NCI-H2107 treated with DMSO at 0.1 percent for 48 hours (cell line): ENCODE results near the gene CENPB.

Source experiments
- DNase-seq: peaks from one replicate; lab custom pipeline; 2025; ENCODE audit not compliant: unreplicated experiment; lab: John Stamatoyannopoulos, UW

Gene CENPB

GRCh38 chr20:3767427-3768341 lies 18.9 kb downstream of the CENPB start, which contains the start of gene ADISSP:
Gene ADISSP (minus strand): TSS chr20:3767753. CDS start chr20:3760100, 7,653 bp downstream.
- peak; percentile 71 for DNase-seq

DNA sequence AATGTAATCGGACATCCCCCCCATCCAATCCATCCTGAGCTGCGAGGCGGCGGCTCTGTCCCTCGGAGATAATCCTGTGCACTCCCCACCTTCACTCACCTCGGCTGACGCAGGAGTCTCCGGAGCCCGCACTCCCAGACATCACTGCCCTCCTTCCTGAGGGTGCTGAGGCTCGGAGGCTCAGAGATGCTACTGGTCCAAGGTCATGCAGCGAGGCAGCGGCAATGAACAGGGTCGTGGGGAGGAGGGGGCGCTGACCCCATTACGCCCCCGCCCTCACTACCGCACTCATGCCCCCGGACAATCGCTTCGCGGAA lies 19.5 kb downstream of the CENPB start:
- no peak for DNase-seq

DNA sequence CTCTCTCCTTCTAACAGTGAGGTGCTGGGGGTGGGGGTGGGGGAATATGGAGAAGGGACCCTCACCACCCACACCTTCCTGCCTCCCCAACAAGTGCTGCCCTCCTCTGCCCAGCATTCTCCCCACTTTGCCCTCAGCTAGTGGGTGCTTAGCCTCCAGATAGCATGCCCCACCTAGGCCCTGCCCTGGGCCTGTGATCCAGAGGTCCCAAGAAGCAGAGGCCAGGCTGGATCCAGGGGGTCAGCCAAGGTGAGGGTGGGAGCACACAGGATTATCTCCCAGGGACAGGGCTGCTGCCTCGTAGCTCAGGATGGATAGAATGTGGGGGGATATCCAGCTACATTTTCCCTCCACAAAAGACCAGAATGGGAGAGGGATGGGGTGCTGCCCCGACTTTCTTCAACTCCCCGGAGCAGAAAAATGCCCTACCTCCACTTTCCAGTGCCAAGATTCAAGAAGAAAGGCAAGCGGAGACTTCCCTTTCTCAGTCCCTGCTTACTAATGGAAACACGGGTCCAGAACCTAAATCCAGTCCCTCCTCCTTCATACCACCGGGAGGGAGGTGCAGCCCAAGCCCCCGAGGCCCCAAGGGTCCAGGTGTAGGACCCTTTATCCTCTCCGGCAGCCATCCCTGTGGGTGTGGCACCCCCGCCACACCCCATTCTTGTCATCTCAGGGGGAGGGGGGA lies 20.0 kb downstream of the CENPB start:
- DNase-seq: no peak

DNA sequence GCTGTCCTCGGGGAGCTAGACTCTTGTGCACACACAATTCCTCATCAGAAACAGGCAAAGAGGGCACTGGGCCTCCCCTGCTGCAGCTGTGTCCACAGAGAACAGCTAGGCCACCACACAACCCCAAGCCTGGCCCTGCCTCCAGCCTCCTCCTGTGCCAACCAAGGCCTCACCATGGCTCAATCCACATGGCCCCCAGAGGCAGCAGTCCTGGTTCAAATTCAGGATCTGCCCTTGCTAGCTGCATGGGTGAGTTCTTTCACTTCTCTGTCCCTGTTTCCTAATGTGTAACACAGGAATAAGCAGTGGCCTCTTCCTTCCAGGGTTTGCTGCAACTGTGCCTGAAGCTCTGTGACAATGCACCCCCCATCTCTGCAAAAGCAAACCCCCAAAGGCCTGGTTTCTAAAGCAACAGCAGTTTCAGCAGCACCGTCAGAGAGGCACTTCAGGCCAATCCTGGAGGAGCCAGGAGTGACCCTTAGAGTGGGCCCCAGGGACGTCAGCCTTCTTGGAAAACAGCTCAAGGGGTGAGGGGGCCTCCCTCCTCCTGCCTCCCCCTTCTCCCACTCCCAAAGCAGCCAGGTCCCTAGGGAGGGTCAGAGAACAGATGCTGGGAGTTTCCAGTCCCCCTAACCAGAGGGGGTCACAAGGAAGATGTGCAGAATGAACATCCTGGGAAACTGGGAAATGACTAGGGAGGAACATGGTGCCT lies 21.2 kb downstream of the CENPB start:
- DNase-seq: no peak

DNA sequence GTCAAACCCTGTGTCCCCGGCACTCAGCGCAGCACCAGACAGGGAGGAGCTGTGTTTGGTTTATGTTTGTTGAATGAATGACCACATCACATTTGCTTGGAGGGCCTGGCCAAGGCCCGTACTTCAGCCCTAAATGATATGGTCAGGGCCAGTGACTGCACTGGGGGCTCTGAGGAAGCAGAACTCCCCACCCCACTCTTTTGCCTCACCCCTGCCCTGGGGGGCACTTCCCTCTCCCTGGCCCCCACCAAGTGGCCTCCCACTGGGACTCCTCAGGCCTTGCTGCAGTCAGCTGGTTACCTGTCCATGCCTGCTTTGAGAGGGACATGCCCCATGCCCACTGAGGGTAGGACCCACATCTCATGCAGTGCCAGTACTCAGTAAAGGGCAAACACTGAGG lies 21.9 kb downstream of the CENPB start:
- DNase-seq: no peak

GRCh38 chr20:3763671-3764601 lies 22.6 kb downstream of the CENPB start:
- no peak for DNase-seq

DNA sequence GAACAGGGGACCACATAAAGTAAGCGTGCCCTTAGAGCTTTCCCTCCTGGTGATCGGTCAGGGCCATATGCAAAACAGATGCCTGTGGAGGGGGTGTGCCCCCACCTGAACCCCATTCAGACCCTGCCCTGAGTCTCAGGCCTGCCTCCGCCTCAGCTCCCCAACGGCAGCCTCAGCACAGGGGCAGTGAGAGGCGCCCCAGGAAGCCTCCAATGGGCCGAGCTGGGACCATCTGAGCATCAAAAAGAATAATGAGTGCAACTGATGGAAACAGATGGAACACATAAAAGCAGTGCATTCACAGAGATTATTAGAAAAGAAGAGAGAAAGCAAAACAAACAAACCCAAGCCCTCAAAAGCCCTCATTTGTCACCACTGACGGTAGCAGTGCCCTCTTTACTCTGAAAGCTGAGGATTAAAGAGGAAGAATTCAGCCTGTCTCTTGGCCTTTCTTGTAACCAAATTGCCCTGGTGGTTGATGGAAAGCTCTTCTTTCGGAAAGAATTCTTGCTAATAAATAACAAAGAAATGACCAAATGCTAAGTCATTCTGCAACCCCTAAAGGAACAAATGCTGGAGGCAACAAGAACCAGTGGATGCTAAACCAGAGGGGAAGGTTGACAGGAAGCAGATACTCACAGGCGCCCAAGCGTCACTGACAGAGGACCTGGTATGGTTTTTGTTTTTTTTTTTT lies 25.7 kb downstream of the CENPB start:
- DNase-seq: no peak

DNA sequence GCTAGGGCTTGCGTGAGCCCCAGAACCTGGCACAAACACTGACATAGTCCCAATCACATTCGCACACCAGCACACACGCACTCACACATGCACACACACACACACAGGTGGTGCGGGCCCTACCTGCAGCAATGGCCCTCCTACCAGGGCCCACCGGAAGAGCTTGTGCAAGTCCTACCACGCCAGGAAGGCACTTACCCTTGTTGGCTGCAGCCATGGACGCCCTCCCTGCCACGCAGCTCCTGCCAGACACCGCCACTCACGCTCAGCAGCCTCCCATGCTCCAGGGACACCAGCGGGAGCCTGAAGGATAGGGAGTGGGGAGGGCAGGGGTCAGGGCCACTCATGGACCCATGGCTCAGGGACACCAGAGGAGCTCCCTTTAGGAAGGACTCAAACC lies 26.7 kb downstream of the CENPB start:
- no peak for DNase-seq

- DNase-seq: no peak
Measured at GRCh38 chr20:3759316-3759823, 27.2 kb downstream of the CENPB start.

DNA sequence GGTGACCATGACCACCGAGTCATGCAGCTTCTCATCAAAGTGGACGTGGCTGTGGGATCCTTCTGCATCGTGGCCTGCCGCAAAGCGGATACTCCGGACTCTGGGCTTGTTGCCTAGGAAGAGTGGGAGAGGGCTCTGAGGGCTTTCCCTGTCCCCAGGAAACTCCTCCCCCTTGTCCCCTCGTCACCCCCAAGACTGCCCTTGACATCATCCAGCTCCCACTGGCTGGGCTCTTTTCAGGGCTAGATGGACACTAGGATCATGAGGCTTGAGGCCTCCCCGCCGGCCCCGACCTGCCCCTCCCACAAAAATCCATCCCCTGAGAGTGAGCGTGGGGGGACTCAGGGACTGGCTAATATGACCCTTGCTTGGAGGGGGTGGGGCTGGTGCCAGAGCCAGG lies 28.0 kb downstream of the CENPB start:
- no peak for DNase-seq

GRCh38 chr20:3757268-3757667 lies 29.3 kb downstream of the CENPB start:
- no peak for DNase-seq

GRCh38 chr20:3755814-3756480 lies 30.6 kb downstream of the CENPB start:
- DNase-seq: no peak

DNA sequence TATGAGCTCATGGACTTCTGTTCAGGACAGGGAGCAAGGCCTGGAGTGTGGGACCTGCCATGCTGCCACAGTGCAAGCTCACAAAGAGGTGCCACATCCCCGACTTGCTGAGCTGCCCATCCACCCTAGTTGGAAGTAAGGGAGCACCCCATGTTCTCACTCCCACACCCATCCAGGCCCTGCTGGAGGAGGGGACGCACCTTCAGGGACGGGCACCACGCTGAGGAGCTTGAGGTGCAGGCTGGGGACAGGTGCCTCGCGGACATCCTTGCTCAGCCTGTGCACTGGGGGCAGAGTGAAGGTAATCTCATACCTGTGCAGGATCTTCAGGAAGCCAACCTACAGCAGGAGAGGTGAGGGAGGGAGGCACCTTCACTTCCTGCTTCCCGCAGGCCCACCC lies 31.3 kb downstream of the CENPB start:
- no peak for DNase-seq

DNA sequence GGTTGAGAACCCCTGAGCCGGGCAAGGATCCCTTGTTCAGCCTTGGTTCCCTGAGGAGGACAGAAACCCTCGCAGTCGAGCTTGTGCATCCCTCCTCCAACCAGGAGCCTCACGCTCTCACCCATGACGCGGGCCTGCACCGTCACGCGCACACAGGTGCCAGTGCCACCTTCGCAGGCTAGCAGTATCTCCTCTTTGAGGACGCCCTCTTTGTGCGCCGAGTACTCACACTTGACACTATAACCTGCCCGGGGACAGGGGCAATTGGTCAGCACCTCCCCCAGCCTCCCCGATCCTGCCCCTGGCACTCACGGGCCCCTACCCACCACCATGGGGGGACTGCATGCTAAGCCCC lies 32.3 kb downstream of the CENPB start:
- no peak for DNase-seq

DNA sequence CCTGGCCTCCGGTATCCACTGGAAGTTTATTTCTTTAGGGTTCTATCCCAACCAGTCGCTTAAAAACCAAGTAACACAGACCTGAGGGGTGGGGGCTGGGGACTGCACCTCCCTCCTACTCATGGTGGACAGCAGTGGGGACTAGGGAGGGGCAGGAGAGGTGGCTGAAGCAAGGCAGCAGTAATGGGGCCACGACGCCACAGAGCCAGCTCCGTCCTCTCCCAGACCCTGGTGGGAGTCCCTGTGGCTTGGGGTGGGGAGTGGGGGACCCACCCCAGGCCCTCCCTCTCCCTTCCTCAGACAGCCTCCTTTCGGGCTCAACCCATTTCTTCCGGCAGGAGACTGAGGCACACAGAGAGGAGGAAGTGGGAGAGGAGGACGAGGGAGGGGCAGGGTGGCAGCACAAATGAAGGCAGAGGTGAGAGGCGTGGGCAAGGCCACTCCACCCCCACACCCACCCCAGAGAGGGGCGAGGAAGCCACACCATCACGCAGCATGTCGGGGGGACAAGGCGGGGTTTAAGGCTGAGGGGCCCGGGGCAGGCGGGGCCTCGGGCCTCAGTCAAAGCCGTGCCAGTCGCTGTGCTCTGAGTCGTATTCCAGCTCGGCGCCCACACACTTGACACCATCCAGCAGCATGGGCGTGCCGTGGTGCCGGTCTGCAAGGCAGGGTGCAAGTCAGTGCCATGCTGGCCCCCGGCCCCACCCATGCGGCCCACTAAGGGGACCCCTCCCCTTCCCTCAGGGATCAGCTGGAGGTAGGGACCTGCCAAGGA lies 32.9 kb downstream of the CENPB start:
- DNase-seq: no peak

GRCh38 chr20:3753098-3753497 lies 33.4 kb downstream of the CENPB start:
- peak; percentile 8 for DNase-seq

DNA sequence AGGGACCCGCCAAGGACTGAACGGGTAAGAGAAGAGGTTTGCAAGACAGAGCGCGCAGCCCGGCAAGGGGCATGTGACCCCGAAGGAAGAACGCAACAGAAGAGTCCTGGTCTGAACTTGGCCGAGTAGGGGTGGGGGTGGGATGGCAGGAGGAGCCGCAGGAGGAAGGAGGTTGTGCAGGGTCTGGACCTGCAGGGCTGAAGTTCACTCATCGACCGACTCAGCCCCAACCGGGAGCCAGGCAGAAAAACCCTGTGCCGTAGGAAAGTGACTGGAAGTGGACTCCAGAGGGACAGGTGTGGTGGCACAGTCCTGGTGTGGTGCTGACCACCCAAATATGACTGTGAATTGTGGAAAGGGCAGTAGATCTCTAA lies 34.2 kb downstream of the CENPB start:
- DNase-seq: no peak

DNA sequence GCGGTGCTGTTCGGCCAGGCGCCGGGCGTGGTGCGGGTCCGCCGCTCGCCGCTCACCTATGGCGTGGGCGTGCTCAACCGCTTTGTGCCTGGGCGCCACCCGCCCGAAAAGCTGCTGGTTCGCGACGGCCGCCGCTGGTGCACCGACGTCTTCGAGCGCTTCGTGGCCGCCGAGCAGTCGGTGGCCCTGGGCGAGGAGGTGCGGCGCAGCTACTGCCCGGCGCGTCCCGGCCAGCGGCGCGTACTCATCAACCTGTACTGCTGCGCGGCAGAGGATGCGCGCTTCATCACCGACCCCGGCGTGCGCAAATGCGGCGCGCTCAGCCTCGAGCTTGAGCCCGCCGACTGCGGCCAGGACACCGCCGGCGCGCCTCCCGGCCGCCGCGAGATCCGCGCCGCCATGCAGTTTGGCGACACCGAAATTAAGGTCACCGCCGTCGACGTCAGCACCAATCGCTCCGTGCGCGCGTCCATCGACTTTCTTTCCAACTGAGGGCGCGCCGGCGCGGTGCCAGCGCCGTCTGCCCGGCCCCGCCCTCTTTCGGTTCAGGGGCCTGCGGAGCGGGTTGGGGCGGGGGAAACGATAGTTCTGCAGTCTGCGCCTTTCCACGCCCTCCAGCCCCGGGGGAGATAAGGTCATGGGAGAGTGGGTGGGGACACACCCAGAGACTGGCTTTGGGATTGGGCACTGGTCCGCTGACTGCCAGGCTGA lies 34.7 kb downstream of the CENPB start:
- DNase-seq: no peak
